GM12878 (cell line): ENCODE results near the gene SEC14L1. TPM values are rescaled to one million over a fixed set of nuclear protein-coding genes. Genes with fewer than 3 reads are reported as not detected.

Source experiments
- ATAC-seq: fragments of 200-7000 bp; cut with Tn5 transposase; 3 replicates; pipeline ENCODE4 v1.9.1; 2020; ENCODE audit warnings: mild to moderate bottlenecking, moderate library complexity
- BruUV-seq: library from RNA; stranded (reverse); fragments of 400-500 nt; replicated peaks from 2 replicates; lab custom pipeline; 2021; lab: Mats Ljungman, UMichigan
- CTCF ChIA-PET: fragments of 300-600 bp; sonication (Branson Sonifier 250); formaldehyde crosslinking; extraction: SDS; loops from one replicate; lab custom pipeline; 2021; ENCODE audit warnings: inconsistent platforms; lab: Yijun Ruan, JAX
- POLR2A ChIA-PET: fragments of 350-600 bp; formaldehyde crosslinking; extraction: SDS; loops from one replicate; lab custom pipeline; 2021; ENCODE audit warnings: inconsistent platforms; lab: Charles Lee
- RAD21 ChIA-PET: fragments of 300-600 bp; sonication (Branson Sonifier 250); formaldehyde crosslinking; loops from one replicate; lab custom pipeline; 2023; ENCODE audit warnings: antibody characterized with exemption; ENCODE audit not compliant: unreplicated experiment; lab: Charles Lee
- SMC1A ChIA-PET: fragments of 300-600 bp; sonication (Branson Sonifier 250); formaldehyde crosslinking; loops from one replicate; lab custom pipeline; 2023; ENCODE audit not compliant: unreplicated experiment, uncharacterized antibody; lab: Charles Lee
- DNase-seq: peaks from one replicate; pipeline ENCODE4 v3.0.0-alpha.2; 2011; ENCODE audit warnings: low read depth, low spot score
- FAIRE-seq: peaks from 3 replicates; lab custom pipeline; 2011; peaks lifted over from hg19 to GRCh38; lab: Jason Lieb, UNC
- H2AFZ ChIP-seq: 2 replicates; pipeline ENCODE4 v1.6.0; 2011; ENCODE audit warnings: low read depth, low read length, control low read depth; ENCODE audit not compliant: control insufficient read depth
- H3K27ac ChIP-seq: 2 replicates; pipeline ENCODE4 v1.5.1; 2011; ENCODE audit warnings: control low read depth; ENCODE audit not compliant: control insufficient read depth, insufficient read depth
- H3K27me3 ChIP-seq, 2 experiments: replicated peaks in 1 of 2; 2 replicates each; pipeline versions ENCODE4 v1.6.0 to v1.6.1; 2011; ENCODE audit warnings: low read length in 1 of 2; ENCODE audit not compliant: control insufficient read depth in 2 of 2, insufficient read depth in 2 of 2
- H3K36me3 ChIP-seq, 2 experiments: 2 replicates each; pipeline ENCODE4 v1.5.1; 2011; ENCODE audit warnings: low read length in 1 of 2; ENCODE audit not compliant: control insufficient read depth in 2 of 2, insufficient read depth in 2 of 2
- H3K4me1 ChIP-seq: 2 replicates; pipeline ENCODE4 v1.6.1; 2011; ENCODE audit warnings: mild to moderate bottlenecking, low read length, moderate library complexity, mixed read lengths; ENCODE audit not compliant: control insufficient read depth, insufficient read depth
- H3K4me2 ChIP-seq: 2 replicates; pipeline ENCODE4 v1.6.0; 2011; ENCODE audit warnings: control low read depth; ENCODE audit not compliant: control insufficient read depth, insufficient read depth
- H3K4me3 ChIP-seq: fragments of 200-600 bp; sonication (generic); 2 replicates; pipeline ENCODE4 v1.5.1; 2016
- H3K79me2 ChIP-seq: 2 replicates; pipeline ENCODE4 v1.6.0; 2011; ENCODE audit warnings: low read length; ENCODE audit not compliant: control insufficient read depth, insufficient read depth
- H3K9ac ChIP-seq: 2 replicates; pipeline ENCODE4 v1.8.0; 2011; ENCODE audit warnings: low read length, control low read depth, mixed read lengths; ENCODE audit not compliant: control insufficient read depth, insufficient read depth
- H3K9me3 ChIP-seq: replicated peaks from 3 replicates; pipeline ENCODE4 v1.5.1; 2011; ENCODE audit warnings: mild to moderate bottlenecking, low read length; ENCODE audit not compliant: control insufficient read depth, insufficient read depth
- H4K20me1 ChIP-seq: 2 replicates; pipeline ENCODE4 v1.6.0; 2011; ENCODE audit not compliant: control insufficient read depth, insufficient read depth
- HDGF ChIP-seq: fragments of 450-650 bp; IDR thresholded peaks from 2 replicates; pipeline ENCODE4 v1.6.1; 2016; ENCODE audit warnings: antibody characterized with exemption
- JUND ChIP-seq: IDR thresholded peaks from 2 replicates; pipeline ENCODE4 v1.6.1; 2012; ENCODE audit warnings: low read depth, mild to moderate bottlenecking, low read length, improper control_type of control experiment, moderate library complexity
- KAT2A ChIP-seq: conservative IDR thresholded peaks from 2 replicates; pipeline ENCODE4 v1.6.1; 2011; ENCODE audit warnings: low read depth, low read length; ENCODE audit not compliant: control insufficient read depth
- NFXL1 ChIP-seq: fragments of 450-650 bp; IDR thresholded peaks from 2 replicates; pipeline ENCODE4 v1.6.1; 2017; ENCODE audit warnings: antibody characterized with exemption, mild to moderate bottlenecking, borderline replicate concordance
- NR2C2 ChIP-seq: IDR thresholded peaks from 2 replicates; pipeline ENCODE4 v1.6.1; 2011; ENCODE audit warnings: borderline replicate concordance, low read depth; ENCODE audit not compliant: control insufficient read depth, insufficient read length
- PBX3 ChIP-seq: IDR thresholded peaks from 2 replicates; pipeline ENCODE4 v1.6.1; 2011; ENCODE audit warnings: mild to moderate bottlenecking, low read depth, low read length, moderate library complexity; ENCODE audit not compliant: insufficient replicate concordance
- PML ChIP-seq: IDR thresholded peaks from 2 replicates; pipeline ENCODE4 v1.6.1; 2012; ENCODE audit warnings: low read length, inconsistent platforms
- RFX5 ChIP-seq: IDR thresholded peaks from 2 replicates; pipeline ENCODE4 v1.6.1; 2011; ENCODE audit warnings: low read depth, low read length, improper control_type of control experiment
- SMARCA5 ChIP-seq: fragments of 450-650 bp; IDR thresholded peaks from 2 replicates; pipeline ENCODE4 v1.6.1; 2017; ENCODE audit warnings: mild to moderate bottlenecking
- ZNF24 ChIP-seq: fragments of 450-650 bp; IDR thresholded peaks from 2 replicates; pipeline ENCODE4 v1.6.1; 2017; ENCODE audit warnings: antibody characterized with exemption, mild to moderate bottlenecking
- WGBS: methylation state at CpG from one replicate; pipeline ENCODE4 v1.1.6; 2016; ENCODE audit warnings: low lambda C conversion rate; ENCODE audit not compliant: insufficient replicate concordance, insufficient coverage; ENCODE audit errors: missing lambda C conversion rate; 5-methylcytosine and 5-hydroxymethylcytosine counted together
- in situ Hi-C: fragments of 300-500 bp; cut with MboI; formaldehyde crosslinking; loops from 9 replicates; pipeline ENCODE4 v1.14.3; 2018; ENCODE audit warnings: mixed read lengths
- intact Hi-C: fragments of 100-400 bp; cut with micrococcal nuclease; formaldehyde crosslinking; loops from one replicate; pipeline ENCODE4 v1.14.2; 2022; ENCODE audit not compliant: unreplicated experiment
- polyA plus RNA-seq, 11 experiments: library from polyadenylated mRNA; depleted of rRNA in 4 of 11; unstranded in 6 of 11; stranded (reverse) in 5 of 11; fragments of >200 nt; fragmentation: Nextera tagmentation in 4 of 11; fragmentation: Illumina TruSeq in 1 of 11; extraction: Ambion mirVana in 4 of 11; extraction: Trizol in 1 of 11; gene quantifications; 1 replicate in 1 of 11; 2 replicates in 10 of 11; pipeline versions ENCODE4 v1.2.1 to v1.2.3, GENCODE V29; 2011 to 2016; ENCODE audit warnings: inconsistent platforms in 2 of 11, missing spikeins in 2 of 11, low read depth in 1 of 11
- total RNA-seq, 4 experiments: library from RNA; depleted of rRNA in 3 of 4; stranded (reverse); fragments of >200 nt in 3 of 4; fragmentation: Illumina TruSeq in 1 of 4; extraction: Trizol in 1 of 4; gene quantifications; 2 replicates each; pipeline versions ENCODE4 v1.2.1 to v1.2.3, GENCODE V29; 2013 to 2021

SEC14L1 gene
- total and polyA plus RNA-seq, 10 of the 15 experiments (the other 5 are each of a cell fraction or from before 2014, with no cell fraction given) = 6.3 to 66.1 (median 33.5) TPM

- no peak for TF ChIP-seq NR2C2
Measured at GRCh38 chr17:77173104-77173503, 32.3 kb downstream of the SEC14L1 start (continued).

- H3K79me2 ChIP-seq = peaks cover 51% of the 10 kb centered on the region
Measured at GRCh38 chr17:77174928-77175661, 34.3 kb downstream of the SEC14L1 start.

More at GRCh38 chr17:77174928-77175661, 34.3 kb downstream of the SEC14L1 start:
- H3K4me2 ChIP-seq = no peak overlapping the region
- 97% methylated on average over 10 of the region's 10 CpGs for WGBS
- intact Hi-C loops (no loop called here), in situ Hi-C loops (no loop called here)
- no peaks in the 10 kb centered on the region for H3K4me1 ChIP-seq
- RAD21 ChIA-PET = no interaction called here
- H3K36me3 ChIP-seq = peaks cover 12 to 15% of the 10 kb centered on the region in 2 experiments
- H3K27me3 ChIP-seq = no peaks in the 10 kb centered on the region
- FAIRE-seq (no peak), DNase-seq (no peak), ATAC-seq (no peak)
- TF ChIP-seq NFXL1 = no peak
- TF ChIP-seq KAT2A = no peak
- TF ChIP-seq PML = no peak
- no peak for TF ChIP-seq ZNF24
- no peak for TF ChIP-seq HDGF
- TF ChIP-seq PBX3 = no peak
- TF ChIP-seq SMARCA5 = no peak
- TF ChIP-seq JUND = no peak
- no peak for TF ChIP-seq RFX5
- no peak overlapping the region for H3K4me3 ChIP-seq
- no peak overlapping the region for H3K9ac ChIP-seq
- no TSS peak for BruUV-seq
- POLR2A ChIA-PET = interaction anchor here (0.6 kb wide), 1 partner anchor 28 kb away, joined by 3 read pairs; no protein-coding TSS in a partner anchor
- no peak overlapping the region for H2AFZ ChIP-seq
- peaks cover 31% of the 10 kb centered on the region for H3K9me3 ChIP-seq
- CTCF ChIA-PET = interaction anchor here (1.2 kb wide), 1 partner anchor 10 kb away, joined by 3 read pairs; no protein-coding TSS in a partner anchor
- SMC1A ChIA-PET = no interaction called here
- H4K20me1 ChIP-seq = no peaks in the 10 kb centered on the region
- no peak overlapping the region for H3K27ac ChIP-seq
